ENCODE results near the gene PLXDC1. TPM values are rescaled to one million over a fixed set of nuclear protein-coding genes. Genes with fewer than 3 reads are reported as not detected.

The PLXDC1 gene
- total and polyA plus RNA-seq, 2 of the 13 experiments (the other 11 are each of a cell fraction or from before 2014, with no cell fraction given) = not detected

GRCh38 chr17:39141294-39141693 is 10.1 kb downstream of the PLXDC1 start (continued):
- TF ChIP-seq DR1 (CRISPR knock-in tag; IDR thresholded peaks at IDR 0.05) (no peak), ZNF547 (CRISPR knock-in tag; IDR thresholded peaks at IDR 0.05) (no peak), FOSL1 (CRISPR knock-in tag; IDR thresholded peaks at IDR 0.05; ENCODE audit: borderline replicate concordance) (no peak), GMEB1 (CRISPR knock-in tag; IDR thresholded peaks at IDR 0.05; ENCODE audit: borderline replicate concordance) (no peak), ZNF407 (CRISPR knock-in tag; IDR thresholded peaks at IDR 0.05; ENCODE audit: not compliant biosample characterization) (no peak), ZNF318 (CRISPR knock-in tag; IDR thresholded peaks at IDR 0.05) (no peak), ZNF740 (CRISPR knock-in tag; IDR thresholded peaks at IDR 0.05) (no peak)
